Measurements from ENCODE around the gene ADCY4.
A peak's percentile ranks its signal among the peaks of the same experiment; 100 is the strongest.

The ADCY4 gene

GRCh38 chr14:24369907-24370687 is 35.2 kb upstream of the ADCY4 start:
- DNase-seq (ENCODE audit: extremely low read depth, low read depth), result no peak
- no peak for TF ChIP-seq CTCF (IDR thresholded peaks at IDR 0.05; ENCODE audit: low read depth, low read length)

GRCh38 chr14:24369463-24369862 is 34.6 kb upstream of the ADCY4 start:
- DNase-seq (ENCODE audit: extremely low read depth, low read depth), result no peak
- no peak for TF ChIP-seq CTCF (IDR thresholded peaks at IDR 0.05; ENCODE audit: low read depth, low read length)

- peak; percentile 95 for DNase-seq (ENCODE audit: extremely low read depth, low read depth)
- TF ChIP-seq CTCF (IDR thresholded peaks at IDR 0.05; ENCODE audit: low read depth, low read length), result no peak; the same call in 1 of the 2 replicates
These were observed 33.8 kb upstream of the ADCY4 start for GRCh38 chr14:24368562-24369252.

- no peak for TF ChIP-seq CTCF (IDR thresholded peaks at IDR 0.05; ENCODE audit: low read depth, low read length)
- no peak for DNase-seq (ENCODE audit: extremely low read depth, low read depth)
These were observed 33.3 kb upstream of the ADCY4 start for GRCh38 chr14:24368212-24368561.

- TF ChIP-seq CTCF (IDR thresholded peaks at IDR 0.05; ENCODE audit: low read depth, low read length), result no peak
- peak; percentile 97 for DNase-seq (ENCODE audit: extremely low read depth, low read depth)
These were observed 32.8 kb upstream of the ADCY4 start, which contains the start of gene NFATC4 for GRCh38 chr14:24367514-24368211. Gene NFATC4, plus strand, starts transcription at chr14:24368184. Its CDS starts 157 bp downstream, at chr14:24368341.

- TF ChIP-seq CTCF (IDR thresholded peaks at IDR 0.05; ENCODE audit: low read depth, low read length), result no peak
- peak; percentile 84 for DNase-seq (ENCODE audit: extremely low read depth, low read depth)
These were observed 32.0 kb upstream of the ADCY4 start for GRCh38 chr14:24366721-24367513.
